ENCODE results near the gene SLC36A3. TPM values are rescaled to one million over a fixed set of nuclear protein-coding genes. Genes with fewer than 3 reads are reported as not detected.
"Not testable (repeated sequence)": the region's sequence is repeated elsewhere in the genome, so short reads cannot be mapped to it uniquely, and the experiment has no call there.

SLC36A3 gene
- total RNA-seq, 2 experiments from 2014 or later: not detected

DNA sequence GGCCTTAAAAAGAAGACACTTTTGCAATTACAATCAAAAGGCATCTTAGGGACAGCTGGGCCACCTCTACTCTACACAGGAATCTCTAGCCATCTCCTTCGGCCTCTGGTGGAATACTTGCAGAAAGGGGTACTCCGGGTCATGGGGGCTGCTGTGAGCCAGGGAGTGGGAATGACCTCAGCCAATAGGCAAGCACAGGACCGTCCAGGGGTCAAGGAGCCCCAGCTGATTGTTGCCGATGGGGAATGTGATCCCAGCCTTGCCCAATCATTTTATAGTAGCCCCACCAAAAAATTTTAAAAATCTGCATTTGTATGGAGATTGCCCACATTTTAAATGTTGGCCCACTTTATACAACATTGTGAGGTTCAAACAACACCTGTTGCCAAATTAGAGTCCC is 16.9 kb upstream of the SLC36A3 start:
- ChIA-PET POLR2A (no interaction called here), CTCF (no interaction called here)
- DNase-seq: no peak
- H3K9me3 Mint-ChIP-seq: no peaks in the 10 kb centered on the region
- H3K4me1 Mint-ChIP-seq: no peaks in the 10 kb centered on the region
- peaks cover 2% of the 10 kb centered on the region for H3K27me3 Mint-ChIP-seq
- no peaks in the 10 kb centered on the region for H3K36me3 Mint-ChIP-seq (ENCODE audit: low read depth)
- no peak overlapping the region for H3K4me3 Mint-ChIP-seq
- H3K27ac Mint-ChIP-seq: no peak overlapping the region

DNA sequence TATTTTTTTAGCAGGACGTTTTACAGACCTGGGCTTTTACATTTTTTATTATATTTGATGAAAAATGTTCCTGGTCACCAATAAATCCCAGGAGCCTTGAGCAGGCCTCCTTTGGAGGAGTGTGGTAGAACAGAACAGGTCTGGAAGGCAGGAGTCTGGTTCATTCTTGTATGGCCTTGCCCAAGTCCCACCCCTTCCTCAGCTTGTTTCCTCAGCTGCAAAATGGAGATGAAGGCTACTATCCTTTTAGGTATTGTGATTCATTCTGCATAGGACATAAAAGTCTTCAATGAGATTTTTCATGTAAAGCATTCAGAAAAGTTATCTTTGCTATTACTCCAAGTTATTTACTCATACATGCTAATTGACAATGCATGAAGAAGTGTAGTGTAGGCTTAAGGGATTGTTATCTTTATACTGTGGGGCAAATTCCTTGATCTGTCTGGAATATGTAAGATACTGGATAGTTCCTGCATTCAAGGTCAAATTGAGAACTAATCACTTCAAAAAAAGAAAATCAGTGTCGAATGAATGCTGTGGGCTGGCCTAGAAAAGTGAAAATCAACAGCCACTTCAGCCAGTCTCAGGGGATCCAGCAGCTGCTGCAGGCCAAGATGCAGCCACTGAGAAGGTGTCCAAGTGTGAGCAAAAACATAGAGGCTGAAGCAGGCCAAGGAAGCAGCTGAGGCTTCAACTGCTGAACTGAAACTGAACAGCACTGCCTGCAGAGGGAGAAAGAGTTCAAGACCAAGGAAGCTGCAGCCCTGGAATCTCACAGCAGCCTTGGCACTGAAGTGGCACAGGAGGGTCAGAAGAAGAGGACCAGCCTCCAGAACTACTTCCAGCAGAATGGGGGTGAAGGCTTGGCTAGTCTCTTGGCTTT is 15.5 kb upstream of the SLC36A3 start:
- no peaks in the 10 kb centered on the region for H3K36me3 Mint-ChIP-seq (ENCODE audit: low read depth)
- ChIA-PET CTCF (no interaction called here), POLR2A (interaction anchor here (0.6 kb wide), 2 partner anchors 78 to 396 kb away, joined by 3 read pairs; no protein-coding TSS in a partner anchor)
- peaks cover 2% of the 10 kb centered on the region for H3K27me3 Mint-ChIP-seq
- H3K27ac Mint-ChIP-seq: no peak overlapping the region
- no peaks in the 10 kb centered on the region for H3K4me1 Mint-ChIP-seq
- no peak overlapping the region for H3K4me3 Mint-ChIP-seq
- H3K9me3 Mint-ChIP-seq: no peaks in the 10 kb centered on the region
- DNase-seq: no peak

DNA sequence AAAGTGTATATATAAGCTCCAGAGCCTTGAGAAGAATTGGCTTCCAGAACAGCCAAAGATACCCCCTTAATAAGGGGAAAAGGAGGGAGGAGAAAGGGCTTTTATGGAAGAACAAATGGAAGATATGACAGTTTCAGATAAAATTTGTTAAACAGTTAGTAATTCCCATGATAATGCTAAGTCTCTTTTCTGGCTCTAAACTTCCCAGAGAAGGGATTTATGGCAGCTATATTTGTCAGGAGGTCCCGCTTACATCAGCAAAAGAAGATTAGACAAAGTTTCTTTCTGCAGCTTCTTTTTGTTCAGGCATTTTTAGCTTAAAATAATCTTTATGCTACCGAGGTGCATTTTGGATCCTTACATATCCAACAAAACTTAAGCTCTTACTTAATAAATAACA is 14.3 kb upstream of the SLC36A3 start:
- Mint-ChIP-seq H3K27ac (no peak overlapping the region), H3K36me3 (ENCODE audit: low read depth) (no peaks in the 10 kb centered on the region), H3K27me3 (peaks cover 2% of the 10 kb centered on the region), H3K4me3 (no peak overlapping the region), H3K4me1 (no peaks in the 10 kb centered on the region), H3K9me3 (no peaks in the 10 kb centered on the region)
- DNase-seq: no peak
- POLR2A ChIA-PET: interaction anchor here (0.6 kb wide), 1 partner anchor 736 kb away, joined by 7 read pairs; no protein-coding TSS in a partner anchor
- CTCF ChIA-PET: no interaction called here

DNA sequence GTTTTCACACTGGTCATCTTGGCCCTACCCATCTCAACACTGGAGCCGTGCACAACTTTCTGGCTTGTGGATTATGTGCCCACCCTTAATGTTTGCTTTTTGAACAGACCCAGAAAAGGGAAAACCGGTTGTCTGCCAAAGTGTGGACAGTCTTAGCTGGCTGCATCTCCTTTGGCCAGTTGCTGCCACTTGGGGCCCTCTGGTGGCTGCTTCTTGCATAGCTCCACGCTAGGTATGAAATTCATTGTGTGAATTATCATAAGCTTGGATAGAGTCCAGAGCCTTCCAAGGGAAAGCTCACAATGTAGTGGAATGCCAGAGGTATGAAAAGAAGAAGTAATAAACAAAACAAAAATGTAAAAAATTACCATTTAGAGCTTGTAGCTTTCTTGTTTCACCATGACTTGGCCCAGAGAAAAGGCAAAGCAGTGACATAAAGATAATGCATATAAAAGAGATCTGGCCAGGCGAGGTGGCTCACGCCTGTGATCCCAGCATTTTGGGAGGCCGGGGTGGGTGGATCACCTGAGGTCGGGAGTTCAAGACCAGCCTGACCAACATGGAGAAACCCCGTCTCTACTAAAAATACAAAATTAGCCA is 12.5 kb upstream of the SLC36A3 start:
- ChIA-PET CTCF (interaction anchor here (0.9 to 1.7 kb wide), 6 partner anchors 29 to 455 kb away, joined by 3 to 7 read pairs (median 4); partner anchors contain the start of gene G3BP1), POLR2A (no interaction called here)
- Mint-ChIP-seq H3K4me3 (no peak overlapping the region), H3K9me3 (peaks cover 4% of the 10 kb centered on the region), H3K27me3 (peaks cover 5% of the 10 kb centered on the region), H3K4me1 (no peaks in the 10 kb centered on the region), H3K27ac (no peak overlapping the region), H3K36me3 (ENCODE audit: low read depth) (no peaks in the 10 kb centered on the region)
- peak; percentile 57 for DNase-seq

DNA sequence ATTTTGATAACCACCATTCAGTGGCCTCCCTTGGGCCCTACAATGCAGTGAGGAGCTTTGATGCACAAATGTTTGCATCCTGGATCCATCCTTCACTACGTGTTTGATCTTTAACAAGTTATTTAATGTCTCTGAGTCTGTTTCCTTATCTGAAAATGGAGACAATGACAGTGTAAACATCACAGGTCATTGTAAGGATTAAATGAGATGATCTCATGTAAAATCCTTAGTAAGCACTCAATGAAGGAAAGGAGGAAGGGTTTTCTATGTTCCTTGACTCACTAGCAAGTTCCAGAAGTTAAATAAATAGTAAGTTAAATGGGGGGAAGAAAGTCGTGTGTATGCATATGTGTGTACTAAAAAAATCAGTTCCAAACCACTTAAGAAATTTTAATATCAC is 9.8 kb upstream of the SLC36A3 start:
- Mint-ChIP-seq H3K9me3 (peaks cover 12% of the 10 kb centered on the region), H3K4me1 (no peaks in the 10 kb centered on the region), H3K36me3 (ENCODE audit: low read depth) (no peaks in the 10 kb centered on the region), H3K4me3 (no peak overlapping the region), H3K27me3 (peaks cover 7% of the 10 kb centered on the region), H3K27ac (no peak overlapping the region)
- CTCF ChIA-PET: interaction anchor here (0.8 to 1.0 kb wide), 2 partner anchors 14 to 105 kb away, joined by 3 read pairs; no protein-coding TSS in a partner anchor
- POLR2A ChIA-PET: no interaction called here
- DNase-seq: no peak

DNA sequence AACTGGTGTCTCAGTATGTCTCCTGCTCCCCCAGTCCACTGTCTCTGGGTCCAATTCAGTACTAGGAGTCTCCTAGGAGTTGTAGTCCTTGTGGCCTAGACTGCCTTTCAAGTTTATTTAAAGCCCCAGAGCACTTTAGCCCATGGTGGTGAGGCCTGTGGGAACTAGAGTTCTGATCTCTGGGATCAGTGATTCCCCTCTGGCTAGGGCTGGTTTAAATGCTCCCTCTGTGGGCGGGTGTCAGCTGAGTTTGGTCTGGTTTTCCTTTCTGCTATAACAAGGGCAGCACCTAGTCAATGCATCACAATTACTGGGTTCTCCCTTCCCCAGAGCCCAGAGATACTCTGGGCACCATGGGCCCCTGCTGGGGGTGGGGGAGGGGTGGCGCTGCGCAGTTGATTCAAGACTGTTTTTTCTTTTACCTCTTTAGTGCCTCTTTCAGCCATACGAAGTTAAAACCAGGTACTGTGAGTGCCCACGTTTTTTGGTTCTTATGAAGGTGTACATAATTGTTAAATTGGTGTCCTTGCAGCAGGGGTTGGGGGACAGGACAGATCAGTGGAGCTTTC is 9.3 kb upstream of the SLC36A3 start:
- peaks cover 12% of the 10 kb centered on the region for H3K9me3 Mint-ChIP-seq
- no peaks in the 10 kb centered on the region for H3K4me1 Mint-ChIP-seq
- ChIA-PET CTCF (interaction anchor here (1.0 kb wide), 1 partner anchor 105 kb away, joined by 3 read pairs; no protein-coding TSS in a partner anchor), POLR2A (no interaction called here)
- peaks cover 5% of the 10 kb centered on the region for H3K27me3 Mint-ChIP-seq
- no peak for DNase-seq
- H3K4me3 Mint-ChIP-seq: no peak overlapping the region
- no peaks in the 10 kb centered on the region for H3K36me3 Mint-ChIP-seq (ENCODE audit: low read depth)
- no peak overlapping the region for H3K27ac Mint-ChIP-seq

DNA sequence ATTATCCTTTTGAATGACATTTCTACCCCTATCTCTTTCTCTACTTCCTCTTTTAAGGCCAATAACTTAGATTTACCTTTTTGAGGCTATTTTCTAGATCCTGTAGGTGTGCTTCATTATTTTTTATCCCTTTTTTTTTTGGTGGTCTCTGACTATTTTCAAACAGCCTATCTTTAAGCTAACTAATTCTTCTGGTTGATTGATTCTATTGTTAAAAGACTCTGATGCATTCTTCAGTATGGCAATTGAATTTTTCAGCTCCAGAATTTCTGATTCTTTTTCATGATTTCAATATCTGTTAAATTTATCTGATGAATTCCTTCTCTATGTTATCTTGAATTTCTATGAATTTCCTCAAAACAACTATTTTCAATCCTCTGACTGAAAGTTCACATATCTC is 7.4 kb upstream of the SLC36A3 start:
- no peak overlapping the region for H3K27ac Mint-ChIP-seq
- no peak overlapping the region for H3K4me3 Mint-ChIP-seq
- no peaks in the 10 kb centered on the region for H3K36me3 Mint-ChIP-seq (ENCODE audit: low read depth)
- DNase-seq: no peak
- CTCF ChIA-PET: no interaction called here
- H3K4me1 Mint-ChIP-seq: no peaks in the 10 kb centered on the region
- peaks cover 8% of the 10 kb centered on the region for H3K27me3 Mint-ChIP-seq
- peaks cover 12% of the 10 kb centered on the region for H3K9me3 Mint-ChIP-seq
- POLR2A ChIA-PET: no interaction called here

DNA sequence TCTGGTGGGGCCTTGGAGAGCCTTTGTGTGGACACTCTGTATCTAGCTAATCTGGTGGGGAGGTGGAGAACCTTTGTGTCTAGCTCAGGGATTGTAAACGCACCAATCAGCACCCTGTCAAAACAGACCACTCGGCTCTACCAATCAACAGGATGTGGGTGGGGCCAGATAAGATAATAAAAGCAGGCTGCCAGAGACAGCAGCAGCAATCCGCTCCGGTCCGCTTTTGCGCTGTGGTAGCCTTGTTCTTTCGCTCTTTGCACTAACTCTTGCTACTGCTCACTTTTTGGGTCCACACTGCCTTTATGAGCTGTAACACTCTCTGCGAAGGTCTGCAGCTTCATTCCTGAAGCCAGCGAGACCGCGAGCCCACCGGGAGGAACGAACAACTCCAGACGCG is 6.3 kb upstream of the SLC36A3 start:
- DNase-seq; H3K4me3 Mint-ChIP-seq; H3K27ac Mint-ChIP-seq; H3K27me3 Mint-ChIP-seq; POLR2A ChIA-PET; H3K4me1 Mint-ChIP-seq; CTCF ChIA-PET; H3K36me3 Mint-ChIP-seq (ENCODE audit: low read depth): not testable (repeated sequence)
- H3K9me3 Mint-ChIP-seq: peaks cover 12% of the 10 kb centered on the region

DNA sequence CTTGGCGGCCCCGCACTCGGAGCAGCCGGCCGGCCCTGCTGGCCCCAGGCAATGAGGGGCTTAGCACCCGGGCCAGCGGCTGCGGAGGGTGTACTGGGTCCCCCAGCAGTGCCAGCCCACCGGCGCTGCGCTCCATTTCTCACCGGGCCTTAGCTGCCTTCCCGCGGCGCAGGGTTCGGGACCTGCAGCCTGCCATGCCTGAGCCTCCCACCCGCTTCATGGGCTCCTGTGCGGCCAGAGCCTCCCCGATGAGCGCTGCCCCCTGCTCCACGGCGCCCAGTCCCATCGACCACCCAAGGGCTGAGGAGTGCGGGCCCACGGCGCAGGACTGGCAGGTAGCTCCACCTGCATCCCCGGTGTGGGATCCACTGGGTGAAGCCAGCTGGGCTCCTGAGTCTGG is 5.7 kb upstream of the SLC36A3 start:
- H3K27ac Mint-ChIP-seq; CTCF ChIA-PET; H3K4me1 Mint-ChIP-seq; DNase-seq; POLR2A ChIA-PET; H3K36me3 Mint-ChIP-seq (ENCODE audit: low read depth); H3K27me3 Mint-ChIP-seq; H3K4me3 Mint-ChIP-seq: not testable (repeated sequence)
- peaks cover 12% of the 10 kb centered on the region for H3K9me3 Mint-ChIP-seq

DNA sequence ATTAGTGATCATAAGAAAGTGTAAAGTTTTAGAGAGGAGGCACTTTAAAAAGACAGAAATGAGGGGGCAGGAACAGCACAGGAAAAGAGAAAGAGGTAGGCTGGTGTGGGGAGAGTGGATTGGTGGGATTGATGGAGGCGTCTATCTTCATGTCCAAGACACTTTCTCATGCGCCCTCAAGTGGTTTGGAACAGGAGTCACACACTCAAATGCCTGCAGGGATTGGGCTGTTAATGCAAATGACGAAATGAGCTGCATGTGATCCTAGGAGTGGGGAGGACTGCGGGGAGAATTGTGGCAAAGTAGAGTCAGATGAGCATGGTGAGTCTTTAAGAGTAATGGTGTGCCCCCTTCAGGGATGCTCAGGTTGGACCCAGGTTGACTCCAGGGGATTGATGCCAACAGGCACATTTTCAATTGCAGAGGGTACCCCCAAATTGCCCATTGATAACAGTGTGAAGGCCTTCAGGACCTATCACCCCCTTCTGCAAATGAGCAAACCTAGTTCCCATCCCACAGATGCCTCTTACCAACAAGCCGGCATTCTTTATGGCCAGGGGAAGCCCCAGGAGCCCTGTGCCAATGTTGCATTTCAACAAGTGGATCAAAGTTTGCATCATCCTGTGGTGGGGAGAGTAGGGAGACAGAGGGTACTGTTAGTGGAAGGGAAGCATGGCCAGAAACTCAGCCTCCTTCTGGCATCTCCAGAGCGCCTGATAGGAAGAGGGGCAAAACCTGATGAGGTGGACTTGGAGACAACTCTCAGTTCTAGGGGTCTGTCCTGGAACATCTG is 5.3 kb downstream of the SLC36A3 start:
- Mint-ChIP-seq H3K36me3 (ENCODE audit: low read depth) (no peaks in the 10 kb centered on the region), H3K4me3 (no peak overlapping the region), H3K4me1 (peaks cover 5% of the 10 kb centered on the region), H3K27me3 (peaks cover 7% of the 10 kb centered on the region), H3K27ac (no peak overlapping the region), H3K9me3 (no peaks in the 10 kb centered on the region)
- CTCF ChIA-PET: no interaction called here
- POLR2A ChIA-PET: no interaction called here
- DNase-seq: no peak

DNA sequence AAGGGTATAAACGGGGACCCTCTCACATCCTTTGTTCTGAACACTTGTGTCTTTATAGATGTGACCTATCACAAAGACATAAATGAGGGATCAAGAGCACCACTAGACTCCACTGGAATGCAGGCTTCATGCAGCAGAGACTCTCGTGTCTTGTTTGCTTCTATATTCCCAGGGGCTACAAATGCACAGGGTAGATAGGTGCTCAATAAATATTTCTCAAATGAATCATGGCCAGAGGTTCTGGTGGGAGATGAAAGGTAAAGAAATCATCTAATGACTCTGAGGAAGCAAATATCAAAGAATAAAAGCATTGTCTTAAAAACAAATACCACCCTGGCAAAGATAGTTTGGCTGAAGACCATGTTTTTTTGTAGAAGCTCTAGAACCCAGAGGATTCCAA is 6.6 kb downstream of the SLC36A3 start:
- ChIA-PET CTCF (no interaction called here), POLR2A (no interaction called here)
- Mint-ChIP-seq H3K4me1 (peaks cover 5% of the 10 kb centered on the region), H3K9me3 (no peaks in the 10 kb centered on the region), H3K36me3 (ENCODE audit: low read depth) (no peaks in the 10 kb centered on the region), H3K27me3 (peaks cover 4% of the 10 kb centered on the region), H3K4me3 (no peak overlapping the region), H3K27ac (no peak overlapping the region)
- DNase-seq: no peak

DNA sequence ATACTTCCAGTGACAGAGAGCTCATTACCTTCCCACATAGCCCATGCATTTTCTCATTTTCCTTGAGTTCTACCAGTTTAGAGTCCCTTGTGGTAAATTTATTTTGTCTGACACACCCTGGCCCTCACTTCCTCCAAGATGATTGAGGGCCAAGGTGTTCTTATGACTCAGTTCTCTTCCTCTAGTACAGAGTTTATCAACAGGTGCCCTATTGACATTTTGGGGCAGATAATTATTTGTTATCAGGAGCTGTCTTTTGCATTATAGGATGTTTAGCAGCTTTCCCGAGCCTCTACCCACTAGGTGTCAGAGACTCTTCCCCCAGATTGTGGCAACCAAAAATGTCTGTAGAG is 7.1 kb downstream of the SLC36A3 start:
- H3K9me3 Mint-ChIP-seq: no peaks in the 10 kb centered on the region

More for the DNA sequence above, 7.1 kb downstream of the SLC36A3 start:
- no peaks in the 10 kb centered on the region for H3K36me3 Mint-ChIP-seq (ENCODE audit: low read depth)
- peaks cover 4% of the 10 kb centered on the region for H3K27me3 Mint-ChIP-seq
- peaks cover 5% of the 10 kb centered on the region for H3K4me1 Mint-ChIP-seq
- no peak for DNase-seq
- CTCF ChIA-PET: no interaction called here
- POLR2A ChIA-PET: no interaction called here
- no peak overlapping the region for H3K4me3 Mint-ChIP-seq
- no peak overlapping the region for H3K27ac Mint-ChIP-seq

All from activated CD4-positive, alpha-beta T cell treated with anti-CD3 and anti-CD28 coated beads, Interleukin-2, amount 10 ng/mL, durations not matched to agents 7 days and 5 days (primary cell).